ENCODE data around the gene LPAR3. TPM values are rescaled to one million over a fixed set of nuclear protein-coding genes. Genes with fewer than 3 reads are reported as not detected.

LPAR3 gene
- total RNA-seq, 4 donors from 2014 or later: 0.72 TPM; not detected in 3

GRCh38 chr1:84870591-84870990 lies 22.4 kb downstream of the LPAR3 start:
- no peak for TF ChIP-seq CTCF (IDR thresholded peaks at IDR 0.05)
- ATAC-seq (ENCODE audit: low FRiP score) (no peak), DNase-seq (ENCODE audit: low spot score) (no peak)

- no peak for ATAC-seq (ENCODE audit: low FRiP score)
- TF ChIP-seq CTCF (IDR thresholded peaks at IDR 0.05): no peak
These were observed 23.3 kb downstream of the LPAR3 start for GRCh38 chr1:84869720-84870119.

GRCh38 chr1:84862810-84863251 lies 30.2 kb downstream of the LPAR3 start:
- DNase-seq (ENCODE audit: low spot score) (no peak), ATAC-seq (ENCODE audit: low FRiP score) (no peak)
- TF ChIP-seq CTCF (IDR thresholded peaks at IDR 0.05): no peak

More at GRCh38 chr1:84869720-84870119, 23.3 kb downstream of the LPAR3 start:
- DNase-seq (ENCODE audit: low spot score): no peak

GRCh38 chr1:84861988-84862644 lies 30.9 kb downstream of the LPAR3 start:
- TF ChIP-seq CTCF (IDR thresholded peaks at IDR 0.05): no peak
- DNase-seq (ENCODE audit: low spot score) (no peak), ATAC-seq (ENCODE audit: low FRiP score) (no peak)

GRCh38 chr1:84861516-84861915 lies 31.5 kb downstream of the LPAR3 start:
- ATAC-seq (ENCODE audit: low FRiP score) (no peak), DNase-seq (ENCODE audit: low spot score) (no peak)
- TF ChIP-seq CTCF (IDR thresholded peaks at IDR 0.05): no peak

GRCh38 chr1:84859866-84860265 lies 33.1 kb downstream of the LPAR3 start:
- ATAC-seq (ENCODE audit: low FRiP score) (no peak), DNase-seq (ENCODE audit: low spot score) (no peak)
- no peak for TF ChIP-seq CTCF (IDR thresholded peaks at IDR 0.05)

- ATAC-seq (ENCODE audit: low FRiP score): no peak
- no peak for TF ChIP-seq CTCF (IDR thresholded peaks at IDR 0.05)
- no peak for DNase-seq (ENCODE audit: low spot score)
These were observed 35.1 kb downstream of the LPAR3 start for GRCh38 chr1:84857906-84858305.
